Kidney capillary endothelial cell (primary cell): ENCODE results near the gene CELSR1.

Experiments
- DNase-seq: peaks from one replicate; pipeline ENCODE4 v3.0.0-alpha.2; 2018; ENCODE audit warnings: low spot score

CELSR1 gene

DNA sequence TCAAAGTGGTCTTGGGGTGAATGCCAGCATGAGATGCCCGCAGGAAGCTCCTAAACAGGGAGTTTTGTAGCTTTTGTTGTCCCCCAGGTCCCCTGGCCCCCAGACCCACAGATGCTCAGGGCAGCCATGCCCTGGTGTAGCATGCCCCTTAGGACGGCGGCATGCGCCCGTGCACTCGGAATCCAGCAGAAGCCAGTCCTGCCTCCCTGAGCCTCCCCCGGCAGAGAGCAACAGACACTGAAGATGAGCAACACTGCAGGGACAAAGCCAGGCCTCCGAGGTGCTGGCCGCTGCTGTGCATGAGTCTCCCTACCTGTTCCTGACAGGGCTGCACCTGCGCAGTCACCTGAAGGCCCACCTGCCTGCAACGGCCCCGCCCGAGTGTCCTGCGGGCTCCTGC lies 142.8 kb downstream of the CELSR1 start:
- DNase-seq = no peak

GRCh38 chr22:46393873-46394272 lies 143.5 kb downstream of the CELSR1 start:
- no peak for DNase-seq

- no peak for DNase-seq
Measured at GRCh38 chr22:46392137-46392844, 145.1 kb downstream of the CELSR1 start.

DNA sequence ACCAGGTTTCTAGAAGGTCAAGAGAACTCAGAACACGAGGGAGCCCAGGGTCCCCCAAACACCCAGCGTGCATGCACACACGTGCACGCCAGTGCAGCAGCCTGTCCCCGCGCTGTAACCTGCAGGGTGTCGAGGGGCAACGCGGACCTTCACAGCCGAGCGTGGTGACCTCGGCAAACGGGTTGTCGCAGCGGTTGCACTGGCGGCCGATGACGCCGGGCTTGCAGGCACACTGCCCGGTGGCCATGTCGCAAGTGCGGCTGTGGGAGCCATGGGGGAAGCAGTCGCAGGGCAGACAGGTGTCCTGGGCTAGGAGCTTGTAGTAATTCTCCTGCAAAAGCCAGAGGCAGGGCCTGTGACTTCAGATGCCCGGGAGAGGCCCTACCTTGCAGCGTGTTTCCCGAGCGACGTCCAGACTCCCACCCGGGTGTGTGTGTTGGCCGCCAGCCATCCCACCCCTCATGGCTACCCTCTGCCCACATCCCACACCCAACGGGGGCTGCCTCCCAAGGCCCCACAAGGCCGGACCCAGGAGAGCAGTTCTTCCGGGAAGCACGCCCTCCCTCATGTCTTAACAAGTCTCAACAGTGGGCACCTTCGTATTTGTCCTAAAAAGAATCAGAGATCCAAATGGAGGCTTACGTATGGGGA lies 145.8 kb downstream of the CELSR1 start:
- DNase-seq = no peak

DNA sequence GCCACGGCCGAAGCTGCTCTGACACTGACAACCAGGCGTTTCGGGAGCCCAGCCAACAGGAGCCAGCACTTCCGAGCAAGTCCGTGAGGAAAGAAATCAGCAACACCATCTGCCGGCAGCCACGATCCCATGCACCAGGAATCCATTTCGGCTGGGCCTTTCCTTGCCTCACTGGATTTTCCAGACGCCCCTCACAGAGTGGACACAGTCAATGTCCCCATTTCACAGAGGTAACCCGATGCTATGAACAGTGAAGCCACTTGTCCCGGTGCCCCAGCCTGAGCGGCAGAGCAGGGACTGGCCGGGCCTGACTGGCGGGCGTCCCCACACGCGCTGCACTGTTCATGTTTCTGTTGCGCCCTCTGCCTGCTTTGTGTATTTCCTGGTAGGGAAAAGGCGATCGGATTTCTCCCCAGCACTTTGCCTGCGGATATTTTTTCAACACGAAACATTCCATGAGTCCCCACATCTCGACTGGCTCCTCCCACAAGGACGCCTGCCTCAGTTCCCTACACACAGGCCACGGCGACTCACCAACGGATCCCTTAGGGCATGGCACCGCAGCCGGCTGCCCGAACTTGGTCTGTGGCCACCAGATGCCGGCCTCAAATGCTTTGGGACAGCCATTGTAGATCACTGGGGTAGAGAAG lies 146.6 kb downstream of the CELSR1 start:
- DNase-seq = no peak

DNA sequence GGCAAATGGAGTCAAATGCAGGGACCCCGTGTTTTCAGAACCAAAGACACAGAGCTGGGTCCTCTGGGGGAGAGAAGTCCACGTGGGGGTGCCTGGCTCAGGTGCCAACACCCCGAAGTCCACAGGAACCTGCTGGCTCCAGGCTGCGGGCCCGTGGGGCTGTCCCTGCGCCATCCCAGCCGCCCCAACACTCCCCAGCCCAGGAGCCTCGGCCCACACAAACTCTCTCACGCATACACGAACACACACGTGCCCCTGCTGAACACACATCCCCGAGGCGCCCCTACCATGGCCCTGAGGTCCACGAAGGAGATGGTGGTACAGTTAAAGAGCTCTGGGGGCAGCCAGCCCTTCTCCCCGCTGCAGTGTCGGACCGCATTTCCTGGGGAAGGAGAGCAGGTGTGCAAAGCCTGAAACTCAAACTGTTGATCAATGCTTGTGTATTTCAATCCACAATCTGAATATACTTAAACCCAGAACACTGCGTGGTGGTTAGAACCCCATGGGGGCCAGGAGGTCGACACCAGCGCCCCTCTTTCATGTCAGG lies 147.2 kb downstream of the CELSR1 start:
- no peak for DNase-seq

DNA sequence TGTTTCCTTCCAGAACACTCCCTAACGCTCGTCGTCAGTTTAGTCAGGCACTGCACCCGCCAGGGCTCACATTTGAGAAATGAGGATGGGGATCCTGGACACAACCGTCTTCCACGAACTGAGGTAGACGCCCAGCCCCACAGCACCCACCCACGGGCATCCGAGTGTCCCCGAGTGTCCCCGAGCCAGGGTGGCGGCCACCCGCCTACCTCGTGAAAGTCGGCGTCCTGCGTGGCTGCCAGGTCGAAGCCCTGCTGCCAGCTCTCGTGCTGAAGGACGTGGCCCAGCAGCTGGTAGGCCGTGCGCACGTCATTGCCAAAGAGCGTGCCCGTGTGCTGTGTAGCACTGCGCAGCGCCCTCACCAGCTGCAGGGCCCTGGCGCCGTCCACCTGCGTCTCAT lies 148.3 kb downstream of the CELSR1 start:
- no peak for DNase-seq

- no peak for DNase-seq
Measured at GRCh38 chr22:46388647-46389046, 148.8 kb downstream of the CELSR1 start.

DNA sequence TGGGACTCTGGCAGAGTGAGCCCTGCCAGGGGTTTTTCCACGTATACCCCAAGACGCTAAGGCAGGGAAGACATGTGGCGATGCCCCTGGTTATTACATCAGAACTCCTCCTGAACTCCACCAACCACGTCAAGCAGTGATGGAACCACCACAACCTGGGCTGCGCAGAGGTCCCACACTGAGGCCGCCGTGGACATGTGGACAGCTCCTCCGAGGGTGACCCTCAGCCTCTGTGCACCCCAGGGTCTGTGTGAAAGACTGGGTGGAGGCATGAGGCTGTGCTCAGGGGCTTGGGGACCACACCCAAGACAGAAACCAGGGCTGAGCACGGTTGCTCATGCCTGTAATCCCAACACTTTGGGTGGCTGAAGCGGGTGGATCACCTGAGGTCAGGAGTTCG lies 149.7 kb downstream of the CELSR1 start:
- no peak for DNase-seq

DNA sequence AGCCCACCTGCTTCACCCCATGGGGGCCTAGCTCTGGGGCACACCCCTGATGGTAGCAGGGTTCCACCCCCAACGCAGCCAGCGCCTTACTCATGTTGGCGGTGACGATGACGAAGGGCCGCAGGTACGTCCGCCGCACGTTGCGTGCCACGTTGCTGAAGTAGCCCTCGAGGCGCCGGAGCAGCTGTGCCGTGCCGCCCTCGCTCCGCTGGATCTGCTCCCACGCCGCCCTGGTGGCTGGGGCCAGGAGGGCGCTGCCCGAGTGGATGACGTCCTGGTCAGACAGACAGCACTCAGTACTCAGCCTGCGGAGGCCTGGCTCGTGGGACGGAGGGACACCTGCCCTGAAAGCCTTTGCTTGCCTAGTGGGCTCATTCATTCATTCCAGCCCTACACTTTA lies 151.1 kb downstream of the CELSR1 start:
- DNase-seq = no peak

DNA sequence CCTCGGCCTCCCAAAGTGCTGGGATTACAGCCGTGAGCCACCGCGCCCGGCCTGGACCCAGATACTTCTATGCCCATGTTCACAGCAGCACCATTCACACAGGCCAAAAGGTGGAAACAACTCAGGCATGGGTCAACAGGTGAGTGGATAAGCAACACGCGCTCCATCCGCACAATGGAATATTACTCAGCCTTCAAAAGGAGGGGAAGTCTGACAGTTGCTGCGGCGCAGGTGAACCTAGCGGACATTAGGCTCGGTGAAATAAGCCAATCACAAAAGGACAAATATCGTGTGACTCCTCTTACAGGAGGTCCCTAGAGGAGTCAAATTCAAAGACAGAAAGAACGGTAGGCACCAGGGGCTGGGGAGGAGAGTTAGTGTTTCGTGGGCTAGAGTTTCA lies 154.9 kb downstream of the CELSR1 start:
- no peak for DNase-seq

GRCh38 chr22:46381731-46382130 lies 155.7 kb downstream of the CELSR1 start:
- DNase-seq = no peak

DNA sequence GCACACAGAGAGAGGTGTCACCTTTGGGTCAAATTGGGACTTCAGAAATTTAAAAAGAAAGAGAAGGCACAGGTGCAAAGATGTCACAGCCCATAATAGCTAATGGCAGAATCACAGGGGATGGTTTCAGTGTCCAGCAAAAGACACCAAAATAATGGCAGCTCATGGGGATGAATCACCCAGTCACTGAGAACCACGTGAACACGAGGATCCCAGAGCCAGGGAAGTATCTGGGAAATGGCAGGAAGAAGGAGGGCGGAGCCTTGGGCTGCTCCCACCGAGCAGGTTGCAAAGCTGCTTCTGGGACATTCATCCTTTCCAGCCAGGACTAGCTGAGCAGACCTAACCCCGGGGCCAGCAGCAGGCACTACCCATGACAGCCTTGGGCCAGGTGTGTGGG lies 156.3 kb downstream of the CELSR1 start:
- no peak for DNase-seq

GRCh38 chr22:46380581-46380980 lies 156.8 kb downstream of the CELSR1 start:
- DNase-seq = no peak

DNA sequence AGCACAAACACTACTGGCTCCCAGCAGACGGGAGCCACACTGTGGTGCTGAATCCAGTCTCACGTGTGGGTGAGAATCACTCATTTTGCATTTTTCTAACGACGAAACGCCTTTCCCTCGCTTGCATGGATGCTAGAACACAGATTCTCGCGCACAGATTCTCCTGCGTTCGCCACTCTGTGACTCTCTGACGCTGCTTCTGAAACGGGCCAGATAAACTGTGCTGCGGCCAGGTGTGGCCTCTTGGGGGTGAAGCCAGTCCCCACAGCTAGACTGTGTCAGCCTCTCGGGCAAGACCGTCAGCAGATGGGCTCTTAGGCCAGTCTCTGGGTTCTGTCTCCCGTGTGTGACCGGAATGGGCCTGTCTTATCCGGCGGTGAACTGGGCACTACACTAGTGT lies 157.4 kb downstream of the CELSR1 start:
- no peak for DNase-seq

GRCh38 chr22:46379066-46379930 lies 158.1 kb downstream of the CELSR1 start:
- no peak for DNase-seq

- no peak for DNase-seq
Measured at GRCh38 chr22:46378426-46379065, 158.9 kb downstream of the CELSR1 start.

- DNase-seq = no peak
Measured at GRCh38 chr22:46377525-46378425, 159.6 kb downstream of the CELSR1 start.

DNA sequence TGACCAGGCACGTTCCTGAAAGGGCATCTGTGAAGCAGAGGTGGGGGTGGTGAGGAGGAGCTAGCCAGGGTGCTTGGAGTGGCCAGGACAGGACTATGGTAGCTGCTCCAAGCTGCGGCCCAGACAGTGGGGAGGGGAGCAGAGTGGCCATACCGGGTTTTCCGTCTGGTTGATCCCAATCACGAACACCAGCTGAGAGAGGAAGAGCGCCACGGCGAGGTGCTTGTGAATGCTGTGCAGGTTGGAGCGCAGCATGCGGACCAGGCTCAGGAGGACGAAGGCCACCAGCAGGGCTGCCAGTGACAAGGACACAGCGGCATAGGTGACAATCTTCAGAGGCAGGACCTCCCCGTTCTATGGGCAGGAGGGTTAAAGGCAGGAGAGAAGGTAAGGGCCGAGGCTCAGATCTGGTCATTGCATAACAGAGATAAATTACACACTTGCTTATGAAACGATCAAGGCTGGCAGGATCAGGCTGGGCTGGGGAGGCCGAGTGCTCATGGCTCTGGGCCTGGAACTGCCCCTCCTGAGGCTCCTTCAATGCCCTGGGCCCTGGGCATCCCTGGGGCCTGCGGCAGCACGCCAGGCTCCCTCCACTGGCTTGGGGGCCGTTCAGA lies 160.4 kb downstream of the CELSR1 start:
- no peak for DNase-seq

DNA sequence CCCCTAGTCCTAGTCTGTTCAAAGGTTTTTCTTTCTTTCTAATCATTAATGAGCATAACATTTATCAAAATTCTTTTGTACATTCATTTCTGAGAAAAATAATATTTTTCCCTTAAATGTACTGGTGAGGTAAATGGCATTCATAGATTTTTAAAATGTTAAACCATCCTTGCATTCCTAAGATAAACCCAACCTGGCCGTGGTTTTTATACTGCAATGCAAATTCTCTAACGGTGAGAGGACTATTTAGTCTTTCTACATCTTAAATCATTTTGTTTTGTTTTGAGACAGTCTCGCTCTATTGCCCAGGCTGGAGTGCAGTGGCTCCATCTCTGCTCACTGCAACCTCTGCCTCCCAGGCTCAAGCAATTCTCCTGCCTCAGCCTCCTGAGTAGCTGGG lies 161.3 kb downstream of the CELSR1 start:
- DNase-seq = no peak
